ENCODE data around the gene RUNX2.
A peak's percentile ranks its signal among the peaks of the same experiment; 100 is the strongest.

RUNX2 gene

GRCh38 chr6:45705137-45705855 is 377.2 kb downstream of the RUNX2 start:
- no peak for DNase-seq (ENCODE audit: low read depth)

- DNase-seq (ENCODE audit: low read depth) = no peak
These were observed 378.2 kb downstream of the RUNX2 start for GRCh38 chr6:45706319-45706718.

GRCh38 chr6:45707176-45707575 is 379.0 kb downstream of the RUNX2 start:
- DNase-seq (ENCODE audit: low read depth) = no peak

GRCh38 chr6:45709781-45710220 is 381.7 kb downstream of the RUNX2 start:
- no peak for DNase-seq (ENCODE audit: low read depth)

GRCh38 chr6:45710304-45710821 is 382.2 kb downstream of the RUNX2 start:
- DNase-seq (ENCODE audit: low read depth) = peak; percentile 10

- no peak for DNase-seq (ENCODE audit: low read depth)
These were observed 383.9 kb downstream of the RUNX2 start for GRCh38 chr6:45712076-45712475.

- no peak for DNase-seq (ENCODE audit: low read depth)
These were observed 384.7 kb downstream of the RUNX2 start for GRCh38 chr6:45712786-45713185.

All from stimulated activated CD8-positive, alpha-beta memory T cell treated with anti-CD3 and anti-CD28 coated beads, Interleukin-12 subunit alpha, Interleukin-12 subunit beta, amount 100 ng/mL, for 4 hours (primary cell).